Lower lobe of right lung (tissue), 2 donors: ENCODE data around the gene NOTCH3. TPM values are rescaled to one million over a fixed set of nuclear protein-coding genes. Genes with fewer than 3 reads are reported as not detected.

ENCODE experiments used
- ATAC-seq, 2 donors: fragments of 200-7000 bp; cut with Tn5 transposase; one replicate each; pipeline ENCODE4 v1.9.1; 2020 to 2022; ENCODE audit warnings: mild to moderate bottlenecking in 2 of 2, moderate library complexity in 2 of 2
- DNase-seq: peaks from one replicate; pipeline ENCODE4 v3.0.0-alpha.2; 2020
- H3K27ac ChIP-seq: fragments of 200-600 bp; one replicate; pipeline ENCODE4 v1.8.0; 2022
- H3K27me3 ChIP-seq: fragments of 200-600 bp; one replicate; pipeline ENCODE4 v1.8.0; 2022; ENCODE audit warnings: low read depth
- H3K36me3 ChIP-seq: fragments of 200-600 bp; one replicate; pipeline ENCODE4 v1.8.0; 2022; ENCODE audit warnings: mild to moderate bottlenecking
- H3K4me1 ChIP-seq: fragments of 200-600 bp; one replicate; pipeline ENCODE4 v1.8.0; 2022
- H3K4me3 ChIP-seq: fragments of 200-600 bp; one replicate; pipeline ENCODE4 v1.8.0; 2022; ENCODE audit warnings: mild to moderate bottlenecking
- H3K9me3 ChIP-seq: fragments of 200-600 bp; one replicate; pipeline ENCODE4 v1.8.0; 2022
- intact Hi-C: fragments of 100-400 bp; cut with DNase I; formaldehyde crosslinking; loops from one replicate; pipeline ENCODE4 v1.11.0; 2022
- total RNA-seq: library from RNA; stranded (reverse); fragmentation: NEBNext Ultra II Directional; extraction: Animal tissue kit (Norgen Biotek cat#: 25700); gene quantifications from one replicate; pipeline ENCODE4 v1.2.1, GENCODE V29; 2021
- TF ChIP-seq, protein P1 (sequence below): fragments of 200-600 bp; IDR thresholded peaks from one replicate; pipeline ENCODE4 v1.8.0; 2022; ENCODE audit warnings: antibody characterized with exemption, mild to moderate bottlenecking
- donor health status: DM: no; HTN: yes; CAD: no; lungs with severe emphysema.

The NOTCH3 gene
- total RNA-seq, 1 donor from 2014 or later = 52.7 TPM

DNA sequence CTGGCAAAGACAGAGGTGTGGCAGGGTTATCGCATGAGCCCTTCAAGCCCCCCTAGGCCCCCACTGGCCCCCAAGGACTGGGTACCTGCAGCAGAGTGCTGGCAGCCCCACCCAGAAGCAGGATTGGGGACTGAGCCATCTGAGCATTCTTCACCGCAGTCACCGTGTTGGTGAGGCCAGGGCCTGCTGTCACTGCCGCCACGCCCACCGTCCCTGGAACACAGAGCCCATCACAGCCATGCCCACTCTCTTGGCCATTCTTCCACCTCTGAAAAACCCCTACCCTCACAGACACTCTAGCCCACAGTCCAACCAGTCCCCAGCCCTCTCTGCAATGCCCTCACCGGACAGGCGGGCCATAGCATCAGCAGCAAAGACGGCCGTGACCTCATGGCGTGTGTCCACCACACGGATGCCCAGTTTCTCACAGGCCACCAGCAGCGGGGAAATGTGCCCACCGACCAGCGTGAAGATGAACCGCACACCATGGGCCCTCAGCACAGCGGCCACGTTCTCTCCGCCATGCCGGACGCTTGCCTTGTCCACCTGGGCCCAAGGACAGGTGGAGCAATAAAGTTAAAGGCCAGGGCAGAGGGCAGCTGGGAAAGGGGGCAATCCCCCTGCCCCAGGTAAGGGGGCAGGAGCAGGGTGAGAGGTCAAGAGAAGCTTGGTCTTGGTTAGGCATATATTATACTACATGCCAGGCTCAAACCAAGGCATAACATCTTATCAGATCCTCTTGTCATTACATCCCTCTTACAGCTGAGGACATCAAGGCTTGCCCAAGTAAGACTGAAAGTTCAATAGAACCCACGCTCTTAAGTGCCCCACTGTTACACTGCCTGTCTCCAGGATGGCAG, 77.5 kb downstream of the NOTCH3 start:
- DNase-seq = no peak
- Histone ChIP-seq H3K9me3 (no peaks in the 10 kb centered on the region), H3K27ac (no peak overlapping the region), H3K4me1 (peaks cover 22% of the 10 kb centered on the region), H3K4me3 (no peak overlapping the region), H3K36me3 (peaks cover 42% of the 10 kb centered on the region), H3K27me3 (no peaks in the 10 kb centered on the region)
- no peak for ATAC-seq
- TF ChIP-seq, protein P1, sequence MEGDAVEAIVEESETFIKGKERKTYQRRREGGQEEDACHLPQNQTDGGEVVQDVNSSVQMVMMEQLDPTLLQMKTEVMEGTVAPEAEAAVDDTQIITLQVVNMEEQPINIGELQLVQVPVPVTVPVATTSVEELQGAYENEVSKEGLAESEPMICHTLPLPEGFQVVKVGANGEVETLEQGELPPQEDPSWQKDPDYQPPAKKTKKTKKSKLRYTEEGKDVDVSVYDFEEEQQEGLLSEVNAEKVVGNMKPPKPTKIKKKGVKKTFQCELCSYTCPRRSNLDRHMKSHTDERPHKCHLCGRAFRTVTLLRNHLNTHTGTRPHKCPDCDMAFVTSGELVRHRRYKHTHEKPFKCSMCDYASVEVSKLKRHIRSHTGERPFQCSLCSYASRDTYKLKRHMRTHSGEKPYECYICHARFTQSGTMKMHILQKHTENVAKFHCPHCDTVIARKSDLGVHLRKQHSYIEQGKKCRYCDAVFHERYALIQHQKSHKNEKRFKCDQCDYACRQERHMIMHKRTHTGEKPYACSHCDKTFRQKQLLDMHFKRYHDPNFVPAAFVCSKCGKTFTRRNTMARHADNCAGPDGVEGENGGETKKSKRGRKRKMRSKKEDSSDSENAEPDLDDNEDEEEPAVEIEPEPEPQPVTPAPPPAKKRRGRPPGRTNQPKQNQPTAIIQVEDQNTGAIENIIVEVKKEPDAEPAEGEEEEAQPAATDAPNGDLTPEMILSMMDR = no peak
- intact Hi-C loops = no loop called here

DNA sequence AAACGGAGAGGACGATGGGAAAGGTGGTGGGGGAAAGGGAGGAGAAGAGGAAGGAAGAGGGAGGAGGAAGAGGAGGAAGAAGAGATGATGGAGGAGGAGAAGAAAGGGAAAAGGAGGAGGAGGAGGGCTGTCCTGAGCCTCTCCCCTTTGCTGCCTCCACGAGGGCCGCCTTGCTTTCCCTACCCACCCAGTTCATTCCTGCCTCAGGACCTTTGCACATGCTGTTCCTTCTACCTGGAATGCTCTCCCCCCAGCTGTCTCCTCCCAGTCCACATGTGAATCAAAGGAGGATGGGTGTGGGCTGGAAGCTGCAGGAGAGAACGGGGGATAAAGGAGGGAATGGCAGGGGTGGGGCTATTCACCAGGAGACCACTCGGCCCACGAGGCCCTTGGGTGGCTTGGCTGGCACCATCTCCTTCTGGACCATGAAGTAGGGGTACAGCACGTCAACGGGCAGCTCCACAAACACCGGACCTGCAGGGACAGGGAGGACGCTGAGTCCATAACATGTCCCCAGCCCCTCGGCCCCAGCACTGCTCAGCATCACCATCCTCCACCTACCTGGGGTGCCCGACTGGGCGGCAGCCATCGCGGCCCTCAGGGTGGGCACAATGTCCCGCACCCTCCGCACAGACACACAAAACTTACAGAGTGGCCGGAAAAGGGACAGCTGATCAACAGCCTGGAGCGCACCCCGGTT, 78.3 kb downstream of the NOTCH3 start:
- intact Hi-C loops = no loop called here
- Histone ChIP-seq H3K27ac (no peak overlapping the region), H3K4me1 (peaks cover 22% of the 10 kb centered on the region), H3K27me3 (no peaks in the 10 kb centered on the region), H3K9me3 (no peaks in the 10 kb centered on the region), H3K4me3 (no peak overlapping the region), H3K36me3 (peaks cover 50% of the 10 kb centered on the region)
- TF ChIP-seq, protein P1 = no peak
- ATAC-seq (no peak), DNase-seq (no peak)

DNA sequence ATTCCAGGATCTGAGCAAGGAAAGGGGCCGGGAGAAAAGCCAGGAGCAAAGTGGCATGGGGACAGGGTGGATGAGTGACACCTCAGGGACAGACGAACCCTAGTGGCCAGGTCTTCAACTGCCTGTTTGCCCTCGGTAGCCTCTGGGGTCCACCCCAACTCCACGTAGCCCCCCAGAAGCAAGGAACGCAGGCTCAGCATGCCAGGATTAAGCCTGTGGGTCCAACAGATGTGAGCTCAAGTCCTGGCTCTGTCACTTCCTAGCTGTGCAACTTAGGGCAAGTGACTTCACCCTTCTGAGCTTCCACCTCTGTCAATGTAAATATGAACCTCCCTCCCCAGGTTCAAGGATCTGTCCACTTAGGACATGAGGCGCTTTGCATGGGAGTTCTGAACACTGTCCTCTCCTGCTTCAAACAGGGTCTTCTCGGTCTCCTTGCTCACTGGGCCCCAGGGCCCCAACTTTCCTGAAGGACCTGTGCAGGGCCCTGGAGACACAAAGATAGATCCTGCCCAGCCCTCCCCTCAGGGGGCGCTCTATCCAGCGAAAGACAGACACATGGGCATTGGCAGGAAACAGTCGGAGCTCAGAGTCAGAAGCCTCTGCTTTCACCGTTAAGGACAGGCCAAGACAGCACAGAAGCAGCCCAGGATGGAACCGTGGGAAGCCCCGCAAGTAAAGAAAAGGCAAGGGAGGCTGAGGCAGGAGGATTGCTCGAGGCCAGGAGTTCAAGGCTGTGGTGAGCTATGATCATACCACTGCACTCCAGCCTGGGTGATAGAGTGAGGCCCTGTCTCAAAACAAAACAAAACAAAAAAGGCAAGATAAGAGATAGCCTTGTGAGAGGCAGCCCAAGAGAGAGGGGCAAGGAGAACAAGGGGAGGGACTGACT, 80.4 kb downstream of the NOTCH3 start:
- H3K27me3 ChIP-seq = no peaks in the 10 kb centered on the region
- no peak overlapping the region for H3K27ac ChIP-seq
- intact Hi-C loops = no loop called here
- ATAC-seq (no peak), DNase-seq (no peak)
- H3K4me3 ChIP-seq = no peak overlapping the region
- no peaks in the 10 kb centered on the region for H3K9me3 ChIP-seq
- peaks cover 71% of the 10 kb centered on the region for H3K36me3 ChIP-seq
- H3K4me1 ChIP-seq = peaks cover 15% of the 10 kb centered on the region
- TF ChIP-seq, protein P1 = no peak

DNA sequence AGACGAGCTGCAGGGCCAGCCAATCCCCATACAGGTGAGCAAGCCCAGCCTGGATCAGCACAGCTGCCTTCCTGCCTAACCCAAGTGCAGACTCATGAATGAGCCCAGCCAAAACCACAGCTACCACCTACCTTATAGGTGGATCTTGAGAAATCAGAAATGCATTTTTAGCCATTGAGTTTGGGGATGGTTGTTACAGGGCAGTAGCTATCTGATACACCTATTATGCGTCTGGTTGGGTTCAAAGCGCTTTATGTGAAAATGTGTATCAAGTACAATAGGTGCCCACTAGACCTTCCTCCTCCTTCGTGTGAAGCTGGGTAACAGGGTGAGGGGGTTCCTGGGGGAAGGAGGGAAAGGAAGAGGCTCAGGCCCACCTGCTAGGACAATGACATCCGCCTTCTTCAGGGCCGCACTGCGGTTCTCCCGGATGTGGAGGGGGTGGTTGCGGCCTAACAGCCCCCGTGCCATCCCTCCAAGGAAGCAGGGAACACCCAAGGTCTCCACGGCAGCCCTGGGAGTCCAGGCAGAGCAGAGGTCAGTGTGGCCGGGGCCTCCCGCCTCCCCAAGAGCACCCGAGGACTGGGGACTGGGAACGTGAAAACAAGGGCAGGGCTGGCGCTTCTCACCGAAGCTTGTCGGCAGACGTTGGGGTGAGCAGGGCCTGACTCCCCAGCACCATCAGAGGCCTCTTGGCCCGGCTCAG, 81.9 kb downstream of the NOTCH3 start:
- no peak for ATAC-seq
- no peak for DNase-seq
- Histone ChIP-seq H3K4me1 (peaks cover 6% of the 10 kb centered on the region), H3K4me3 (no peak overlapping the region), H3K36me3 (peaks cover 81% of the 10 kb centered on the region), H3K27me3 (no peaks in the 10 kb centered on the region), H3K27ac (no peak overlapping the region), H3K9me3 (no peaks in the 10 kb centered on the region)
- intact Hi-C loops = no loop called here
- TF ChIP-seq, protein P1 = no peak

DNA sequence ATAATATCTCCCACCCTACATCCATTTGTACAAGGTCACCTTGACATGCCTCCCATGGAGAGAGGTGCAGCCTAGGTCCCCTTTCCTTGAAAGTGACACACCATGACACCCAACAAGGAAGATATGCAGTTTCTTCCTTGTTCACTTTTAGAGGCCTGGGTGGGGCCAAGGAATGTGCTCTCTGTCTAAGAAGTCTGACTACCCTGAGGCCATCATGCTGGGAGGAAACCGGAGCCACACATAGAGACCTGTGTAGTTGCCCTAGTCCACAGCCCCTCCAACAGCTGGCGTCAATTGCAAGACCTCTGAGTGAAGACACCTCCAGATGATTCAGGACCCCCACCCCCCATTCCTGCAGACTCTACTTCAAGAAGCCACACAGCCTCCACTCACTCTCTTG, 82.5 kb downstream of the NOTCH3 start:
- Histone ChIP-seq H3K9me3 (no peaks in the 10 kb centered on the region), H3K27ac (no peak overlapping the region), H3K27me3 (no peaks in the 10 kb centered on the region), H3K36me3 (peaks cover 88% of the 10 kb centered on the region), H3K4me1 (no peaks in the 10 kb centered on the region), H3K4me3 (no peak overlapping the region)
- ATAC-seq (no peak), DNase-seq (no peak)
- intact Hi-C loops = no loop called here
- TF ChIP-seq, protein P1 = no peak
